HG02981 (cell line): ENCODE measurements around the gene TBC1D10B.
A peak's percentile ranks its signal among the peaks of the same experiment; 100 is the strongest.

Experiments used
- ATAC-seq: cut with Tn5 transposase; IDR thresholded peaks from one replicate; pipeline ENCODE4 v1.9.1; 2021; ENCODE audit warnings: mild to moderate bottlenecking, moderate library complexity; ENCODE audit not compliant: unreplicated experiment

Gene TBC1D10B

DNA sequence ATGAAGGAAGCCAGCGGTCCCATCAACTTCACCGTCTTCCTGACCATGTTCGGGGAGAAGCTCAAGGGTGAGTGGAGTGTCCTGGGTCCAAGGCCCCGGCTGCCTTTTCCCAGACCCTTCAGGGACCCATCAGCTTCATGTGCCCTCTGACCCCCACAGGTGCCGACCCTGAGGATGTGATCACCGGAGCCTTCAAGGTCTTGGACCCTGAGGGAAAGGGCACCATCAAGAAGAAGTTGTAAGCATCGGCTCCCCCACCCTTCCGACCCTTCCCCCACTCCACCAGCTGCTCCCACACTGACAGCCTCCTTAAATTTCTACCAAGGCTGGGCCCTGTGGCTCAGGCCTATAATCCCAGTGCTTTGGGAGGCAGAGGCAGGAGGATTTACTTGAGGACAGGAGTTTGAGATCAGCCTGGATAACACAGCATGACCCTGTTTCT lies 6.2 kb upstream of the TBC1D10B start:
- no peak for ATAC-seq

DNA sequence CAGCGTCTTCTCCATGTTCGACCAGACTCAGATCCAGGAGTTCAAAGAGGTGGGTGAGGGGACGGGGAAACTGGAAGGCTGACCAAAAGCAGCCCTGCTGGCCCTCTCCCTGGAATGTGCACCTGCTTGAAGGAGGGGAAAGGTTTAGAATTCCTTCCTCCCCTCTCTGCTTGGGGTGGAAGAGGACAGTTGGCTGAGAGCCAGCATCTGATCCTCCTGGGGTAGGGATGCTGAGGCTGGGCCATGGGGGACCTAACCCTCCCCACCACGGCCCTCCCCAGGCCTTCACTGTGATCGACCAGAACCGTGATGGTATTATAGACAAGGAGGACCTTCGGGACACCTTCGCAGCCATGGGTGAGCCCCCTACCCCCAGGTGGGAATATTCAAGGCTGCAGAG lies 5.6 kb upstream of the TBC1D10B start:
- no peak for ATAC-seq

DNA sequence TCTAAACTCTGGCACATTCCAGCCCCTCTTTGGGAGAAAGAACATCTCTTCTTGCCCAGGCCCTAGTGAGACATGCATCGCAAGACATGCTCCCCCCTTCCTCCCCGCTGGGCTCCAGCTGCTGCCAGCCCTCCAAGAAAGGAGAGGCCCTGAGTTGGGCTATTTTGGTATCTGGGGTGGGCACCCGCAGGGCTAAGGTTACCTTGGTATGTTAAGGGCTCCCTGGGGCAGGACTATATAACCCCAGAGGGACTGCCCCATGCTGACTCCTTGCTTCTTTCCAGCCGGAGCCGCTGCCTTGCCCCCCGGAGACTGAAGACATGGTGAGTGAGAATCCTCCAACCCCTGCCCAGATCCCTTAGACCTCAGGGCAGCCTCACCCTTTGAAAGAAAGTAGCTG lies 4.2 kb upstream of the TBC1D10B start, which contains the start of gene MYL11:
Gene MYL11, plus strand, starts transcription at position 265 of the 400 bp plus-strand sequence. Its CDS starts 56 bp downstream, at position 321.
- no peak for ATAC-seq

DNA sequence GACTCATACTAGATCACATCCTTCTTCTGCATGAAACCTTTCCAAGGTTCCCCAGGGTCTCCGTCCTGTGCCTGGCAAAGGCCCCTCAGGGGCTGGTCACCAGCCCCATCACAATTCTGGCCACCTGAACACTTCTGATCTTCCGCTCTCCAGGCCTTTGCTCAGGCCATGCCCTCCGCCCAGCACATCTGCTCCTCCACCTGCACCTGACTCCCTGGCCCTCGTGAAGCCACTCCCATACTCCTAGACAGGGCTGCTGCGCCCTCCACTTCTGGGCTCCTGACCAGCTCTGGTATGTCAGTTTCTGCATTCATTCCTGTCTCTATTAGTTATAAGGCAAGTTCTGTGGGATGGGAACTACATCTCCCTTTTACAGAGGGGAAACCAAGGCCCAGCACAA lies 2.4 kb upstream of the TBC1D10B start:
- ATAC-seq: no peak

DNA sequence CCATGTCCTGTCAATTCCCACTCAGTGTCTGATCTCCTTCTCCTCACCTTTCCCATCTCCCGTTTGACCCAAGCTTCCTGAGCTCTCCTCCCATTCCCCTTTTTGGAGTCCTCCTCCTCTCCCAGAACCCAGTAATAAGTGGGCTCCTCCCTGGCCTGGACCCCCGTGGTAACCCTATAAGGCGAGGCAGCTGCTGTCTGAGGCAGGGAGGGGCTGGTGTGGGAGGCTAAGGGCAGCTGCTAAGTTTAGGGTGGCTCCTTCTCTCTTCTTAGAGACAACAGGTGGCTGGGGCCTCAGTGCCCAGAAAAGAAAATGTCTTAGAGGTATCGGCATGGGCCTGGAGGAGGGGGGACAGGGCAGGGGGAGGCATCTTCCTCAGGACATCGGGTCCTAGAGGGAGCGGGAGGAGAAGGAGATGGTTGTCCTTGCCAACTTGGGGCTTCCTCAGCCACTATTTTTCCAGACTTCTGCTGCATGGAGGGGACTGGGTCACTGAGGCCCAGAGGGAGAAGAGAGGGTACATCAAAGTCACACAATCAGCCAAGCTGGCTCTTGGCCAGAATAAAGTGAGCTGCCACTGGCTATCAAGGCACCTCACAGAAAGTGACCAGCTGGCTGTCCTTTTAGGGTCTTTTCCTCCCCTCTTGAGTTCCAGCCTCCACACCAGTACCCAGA lies 1.9 kb upstream of the TBC1D10B start:
- no peak for ATAC-seq

DNA sequence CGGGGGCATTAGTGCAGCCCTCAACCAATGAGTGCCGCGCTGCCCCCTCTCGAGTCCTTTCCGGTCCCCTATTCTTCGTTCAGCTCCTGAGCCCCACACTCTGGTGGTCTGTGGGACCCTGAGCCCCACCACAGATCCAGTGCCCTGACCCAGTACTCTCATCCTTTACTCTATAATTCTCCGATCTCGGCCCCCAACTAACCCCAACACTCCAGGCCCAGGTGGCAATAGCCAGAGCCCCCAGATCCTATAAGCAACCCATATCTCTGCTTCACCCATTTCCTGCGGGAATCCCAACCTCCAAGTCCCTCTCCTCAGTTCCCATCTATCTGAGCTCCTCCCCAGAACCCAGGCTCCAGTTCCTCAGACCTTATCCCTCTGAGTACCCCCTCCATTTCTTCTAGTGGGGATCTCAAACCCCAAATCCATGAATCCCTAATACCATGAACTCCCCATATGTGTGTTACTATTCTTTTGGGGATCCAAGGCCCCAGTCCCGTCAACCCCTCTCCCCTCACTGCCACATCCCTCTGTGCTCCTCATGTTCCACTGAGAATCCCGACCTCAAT lies 1.0 kb upstream of the TBC1D10B start:
- no peak for ATAC-seq

DNA sequence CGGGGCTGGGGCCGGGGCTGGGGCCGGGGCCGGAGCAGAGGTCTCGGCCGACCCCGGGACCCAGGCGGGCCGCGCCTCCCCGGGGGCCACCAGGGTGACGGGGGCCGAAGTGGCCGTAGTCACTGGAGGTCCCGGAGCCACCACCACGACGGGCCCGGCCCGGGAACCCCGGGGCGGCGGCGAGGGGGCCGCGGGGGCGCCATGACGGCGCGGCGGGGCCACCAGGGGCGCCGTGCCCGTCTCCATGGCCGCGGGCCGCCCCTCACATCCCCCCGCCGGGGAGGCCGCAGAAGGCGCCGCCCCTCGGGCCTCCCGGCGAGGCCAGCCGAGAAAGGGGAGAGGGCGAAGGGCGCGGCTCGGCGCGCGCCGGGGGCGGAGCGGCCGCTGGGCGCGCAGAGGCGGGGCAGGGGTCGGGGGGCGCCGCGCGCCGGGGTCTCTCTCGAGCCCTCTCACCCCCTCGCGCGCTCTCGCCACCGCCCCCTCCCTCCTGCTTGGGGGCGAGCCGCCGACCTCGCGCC lies 297 bp downstream of the TBC1D10B start:
- peak; percentile 12 for ATAC-seq

DNA sequence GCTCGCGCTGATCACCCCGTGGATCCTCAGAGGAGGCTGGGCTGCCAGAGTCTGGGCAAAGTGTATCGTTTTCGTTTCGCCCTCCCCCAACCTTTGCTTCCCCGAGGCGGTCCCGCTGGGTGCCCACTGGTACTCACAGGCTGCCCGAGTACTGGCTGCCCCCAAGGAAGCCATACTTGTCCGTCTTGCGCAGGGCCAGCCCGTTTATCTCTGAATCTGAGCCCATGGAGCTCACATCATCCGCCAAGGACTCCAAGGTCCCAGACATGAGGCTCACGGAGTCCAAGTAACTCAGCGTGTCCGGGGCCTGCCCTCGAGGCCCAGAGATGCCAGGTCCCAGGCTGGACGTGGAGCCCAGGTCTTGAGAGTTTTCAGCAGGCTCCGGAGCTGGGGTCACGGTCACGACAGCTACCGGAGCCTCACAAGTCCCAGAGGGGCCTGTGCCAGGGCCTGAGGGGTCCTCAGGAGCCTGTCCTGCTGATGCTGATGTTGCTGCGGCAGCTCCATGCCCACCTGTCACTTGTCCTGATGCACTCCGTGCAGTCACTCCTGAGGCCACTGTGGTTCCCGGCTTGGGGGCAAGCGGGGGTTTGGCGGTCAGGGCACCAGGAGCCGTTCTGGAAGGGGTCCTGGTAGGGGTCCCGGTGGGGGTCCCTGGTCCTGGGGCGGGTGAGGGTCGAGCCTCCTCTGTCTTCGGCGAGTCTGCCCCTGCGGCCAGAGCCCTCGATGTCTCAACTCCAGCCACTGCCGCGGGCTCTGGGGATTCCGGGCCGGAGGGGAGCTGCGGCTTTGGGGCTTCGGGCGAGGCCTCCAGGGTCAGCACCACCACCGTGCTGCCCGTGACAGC lies 980 bp downstream of the TBC1D10B start:
- ATAC-seq: no peak

DNA sequence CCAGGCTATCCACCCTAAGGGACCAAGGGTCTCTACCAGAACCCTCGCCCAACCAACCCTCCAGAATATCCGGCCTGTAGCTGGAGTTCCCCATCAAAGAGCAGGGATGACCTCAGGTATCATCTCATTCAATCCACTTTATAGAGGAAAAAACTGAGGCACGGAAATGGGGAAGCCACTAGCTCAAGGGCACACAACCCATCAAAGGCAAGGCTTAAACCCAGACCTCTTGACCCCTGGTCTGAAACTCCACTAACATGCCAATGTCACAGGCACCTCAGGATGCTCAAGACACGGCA lies 1.6 kb downstream of the TBC1D10B start:
- ATAC-seq: no peak

DNA sequence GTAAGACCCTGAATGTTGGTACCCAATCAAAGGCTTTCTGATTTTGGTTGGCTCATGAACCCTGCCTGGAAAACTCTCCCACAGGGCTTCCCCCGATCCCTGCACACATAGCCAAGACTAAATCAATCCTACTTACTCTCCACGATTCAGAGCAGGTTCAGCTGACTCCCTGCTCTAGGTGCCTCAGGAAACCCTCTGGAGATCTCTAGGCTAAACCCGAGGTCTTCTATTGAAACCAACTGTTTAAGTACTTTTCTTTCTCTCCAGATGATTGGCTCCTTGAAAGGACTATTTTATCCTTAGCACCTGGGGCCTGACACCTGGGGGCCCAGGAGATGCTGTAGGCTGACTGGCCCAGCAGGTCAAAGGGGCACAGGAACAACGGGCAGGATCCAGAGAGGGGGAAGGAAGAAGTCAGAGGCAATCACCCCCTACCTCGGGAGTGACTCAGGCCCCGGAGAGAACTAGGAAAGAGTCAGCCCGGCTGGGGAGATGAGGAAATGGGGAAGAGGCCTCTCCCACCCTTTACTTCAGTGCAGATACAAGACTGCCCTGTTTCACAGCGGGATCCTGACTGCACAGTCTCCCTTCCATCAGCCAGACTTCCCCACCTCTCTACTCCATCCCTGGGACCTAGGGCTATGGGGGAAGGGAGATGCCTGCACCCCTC lies 2.0 kb downstream of the TBC1D10B start:
- ATAC-seq: no peak

DNA sequence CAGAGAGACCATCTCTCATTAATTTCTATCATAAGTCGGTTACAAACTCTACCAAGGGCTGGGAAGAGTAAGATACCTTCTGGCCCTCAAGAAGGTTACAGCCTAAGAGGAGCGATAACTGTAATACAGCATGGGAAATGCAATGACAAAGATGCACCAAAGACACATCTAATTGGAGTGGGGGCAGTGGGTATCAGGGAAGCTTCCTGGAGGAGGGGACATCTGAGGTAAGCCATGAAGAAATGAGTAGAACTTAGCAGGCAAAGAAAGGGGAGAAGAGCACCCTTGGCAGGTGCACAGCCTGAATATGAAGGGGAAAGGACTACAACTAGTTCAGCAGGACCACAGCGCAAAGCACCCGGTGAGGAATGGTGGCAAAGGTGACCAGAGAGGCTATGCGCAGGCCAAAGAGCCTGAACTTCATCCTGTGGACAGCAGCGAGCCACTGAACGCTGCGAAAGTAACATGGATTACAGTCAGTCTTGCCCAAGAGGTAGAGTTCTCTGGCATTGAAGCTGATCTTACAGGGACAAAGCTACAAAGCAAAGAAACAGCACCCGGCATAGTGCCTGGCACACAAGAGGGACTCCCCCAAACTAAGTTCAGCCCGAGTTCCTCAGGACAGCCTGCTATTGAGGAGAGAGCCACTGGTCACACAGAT lies 2.8 kb downstream of the TBC1D10B start:
- no peak for ATAC-seq

DNA sequence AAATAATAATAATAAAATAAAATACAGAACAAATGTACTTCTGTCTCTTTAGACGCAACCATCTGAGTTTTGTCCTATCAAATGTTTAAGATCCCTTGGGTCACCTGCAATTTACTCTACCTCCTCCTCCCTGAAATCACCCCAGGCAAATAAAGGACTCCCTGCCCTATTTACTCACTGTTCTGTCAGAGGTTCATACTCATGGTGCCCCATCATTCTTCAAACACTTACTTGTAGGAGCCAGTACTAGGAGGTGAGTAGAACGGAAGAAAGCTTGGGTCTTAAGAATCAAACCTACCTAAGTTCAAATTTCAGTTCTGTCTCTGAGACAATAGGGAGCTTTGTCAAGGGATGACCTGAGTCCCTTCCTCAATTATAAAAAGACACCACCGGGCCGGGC lies 3.8 kb downstream of the TBC1D10B start:
- no peak for ATAC-seq

DNA sequence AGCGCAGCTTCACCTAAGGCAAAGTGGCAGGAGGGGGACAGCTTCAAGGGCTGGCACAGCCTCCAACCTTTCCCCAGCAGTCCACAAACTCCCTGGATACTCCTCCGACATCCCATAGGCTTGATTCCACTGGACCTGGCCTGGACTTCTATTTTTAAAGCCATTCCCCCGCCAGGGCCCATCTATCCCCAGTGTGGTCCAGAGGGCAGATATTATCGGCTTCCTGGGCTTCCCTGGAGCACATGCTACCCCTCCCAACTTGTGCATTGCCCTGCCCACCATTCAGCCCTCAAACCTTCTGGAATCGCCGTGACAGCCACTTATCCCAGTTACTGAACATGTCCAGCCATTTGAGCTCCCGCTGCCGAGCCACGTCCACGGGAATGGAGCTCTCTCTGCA lies 5.1 kb downstream of the TBC1D10B start:
- ATAC-seq: no peak

DNA sequence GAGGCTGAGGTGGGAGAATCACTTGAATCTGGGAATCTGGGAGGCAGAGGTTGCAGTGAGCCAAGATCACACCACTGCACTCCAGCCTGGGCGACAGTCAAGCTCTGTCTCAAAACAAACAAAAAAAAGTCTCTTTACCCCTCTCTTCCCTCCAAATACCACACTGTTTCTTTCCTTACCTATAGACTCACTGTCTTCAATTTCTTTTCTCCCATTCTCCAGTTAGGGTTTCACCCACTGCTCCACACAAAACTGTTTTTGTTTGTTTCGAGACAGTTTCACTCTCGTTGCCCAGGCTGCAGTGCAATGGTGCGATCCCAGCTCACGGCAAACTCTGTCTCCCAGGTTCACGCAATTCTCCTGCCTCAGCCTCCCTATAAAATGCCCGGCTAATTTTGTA lies 9.1 kb downstream of the TBC1D10B start:
- ATAC-seq: no peak

DNA sequence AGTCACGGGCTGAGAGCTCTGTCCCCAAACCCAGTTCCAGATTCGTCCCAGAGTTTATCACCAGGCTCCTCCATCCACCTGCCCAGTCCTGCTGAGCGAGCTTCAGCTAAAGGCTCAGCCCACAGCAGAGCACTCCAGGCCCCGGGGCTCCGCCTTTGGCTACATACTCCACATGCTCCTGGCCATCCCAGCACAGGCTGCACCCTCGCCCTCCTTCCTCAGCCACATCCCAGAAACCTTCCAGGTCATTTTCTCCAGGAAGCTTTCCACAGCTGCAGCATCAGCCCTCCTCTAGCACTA lies 10.5 kb downstream of the TBC1D10B start:
- ATAC-seq: no peak

DNA sequence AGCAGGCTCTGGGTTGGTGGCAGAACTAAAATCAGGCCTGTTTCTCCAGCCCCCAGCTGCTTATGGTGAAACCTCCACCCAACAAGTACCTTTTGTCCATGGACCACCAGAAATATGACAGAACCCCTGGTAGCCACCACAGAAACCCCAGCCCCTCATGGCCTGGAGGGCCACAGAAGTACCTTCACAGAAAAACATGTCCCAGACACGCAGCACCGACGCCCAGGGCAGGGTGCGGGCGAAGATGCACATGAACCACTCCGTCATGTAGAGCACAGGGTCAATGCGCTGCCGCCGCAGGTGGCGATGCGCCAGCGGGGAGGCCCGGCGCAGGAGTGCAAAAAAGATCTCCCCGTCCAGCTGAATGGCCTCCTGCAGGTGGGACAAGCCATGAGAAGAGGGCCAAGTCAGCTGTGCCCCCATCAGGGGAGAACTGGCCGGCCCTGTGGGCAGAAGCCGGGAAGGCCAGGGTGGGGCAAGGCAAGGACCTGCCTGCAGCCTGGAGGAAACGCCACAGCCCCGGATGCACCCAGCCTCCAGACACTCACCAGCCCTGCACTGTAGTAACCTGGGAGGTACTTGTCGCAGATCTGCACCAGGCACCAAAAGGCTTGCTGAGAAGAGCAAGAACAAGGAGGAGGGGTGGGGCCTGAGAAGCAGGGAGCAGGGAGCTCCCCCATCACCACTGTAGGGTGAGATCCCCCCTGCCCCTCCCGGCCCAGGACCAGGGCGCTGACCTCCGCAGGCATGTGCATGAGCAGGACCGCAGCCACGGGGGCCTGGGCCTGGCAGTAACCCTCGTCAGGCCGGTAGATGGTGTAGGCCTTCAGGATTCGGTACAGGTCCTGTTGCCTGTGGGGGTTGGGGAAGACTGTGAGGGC lies 11.1 kb downstream of the TBC1D10B start:
- no peak for ATAC-seq

DNA sequence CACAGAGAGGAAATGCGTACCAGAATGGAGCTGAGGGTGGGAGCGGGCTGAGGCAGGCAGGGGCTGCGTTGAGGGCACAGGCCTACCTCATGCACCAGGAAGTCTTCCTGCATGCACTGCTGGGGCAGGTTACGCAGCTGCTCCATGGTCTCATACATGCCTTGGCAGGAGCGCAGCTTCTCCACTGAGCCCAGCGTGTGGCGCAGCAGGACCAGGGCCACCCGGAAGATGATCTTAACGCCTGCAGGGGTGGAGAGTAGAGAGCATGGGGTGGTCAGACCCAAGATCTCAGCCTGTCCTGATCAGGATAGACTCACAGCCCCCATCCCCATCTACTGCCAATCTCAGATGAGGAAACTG lies 11.7 kb downstream of the TBC1D10B start:
- ATAC-seq: no peak

DNA sequence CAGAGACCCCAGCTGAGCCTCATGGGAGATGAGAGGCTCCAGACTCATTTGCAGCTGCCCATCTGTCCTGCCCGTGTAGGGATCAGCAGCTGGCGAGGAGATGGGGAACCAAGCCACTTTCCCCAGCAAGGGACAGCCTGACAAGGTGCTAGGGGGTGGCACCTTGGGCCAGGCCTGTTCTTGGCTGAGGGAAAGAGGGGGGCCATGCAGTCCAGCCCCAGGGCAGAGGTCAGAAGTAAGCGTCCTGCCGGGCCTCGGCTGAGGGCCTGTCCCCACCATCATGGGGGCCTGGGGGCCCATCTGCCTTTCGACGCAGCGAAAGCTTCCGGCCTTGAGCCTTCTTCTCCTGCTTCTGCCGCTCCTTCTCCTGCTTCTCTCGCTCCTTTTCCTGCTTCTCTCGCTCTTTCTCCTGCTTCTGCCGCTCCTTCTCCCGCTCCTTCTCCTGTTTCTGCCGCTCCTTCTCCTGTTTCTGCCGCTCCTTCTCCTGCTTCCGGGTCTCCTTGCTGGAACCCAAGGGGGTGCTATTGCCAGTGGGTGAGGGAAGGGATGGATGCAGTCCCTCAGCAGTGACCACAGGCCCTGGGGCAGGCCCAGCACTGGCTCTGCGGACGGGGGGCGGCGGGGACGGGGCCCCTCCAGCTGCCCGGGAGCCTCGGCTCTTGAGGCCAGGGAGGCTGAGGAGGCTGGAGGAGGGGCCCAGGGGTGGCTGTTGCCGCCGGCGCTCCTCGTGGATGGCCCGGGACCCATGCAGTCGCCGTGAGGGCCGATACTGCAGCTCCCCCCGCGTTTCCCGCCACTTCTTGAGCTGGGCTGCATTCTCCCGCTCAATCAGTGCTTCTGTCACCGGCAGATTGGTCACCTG lies 12.3 kb downstream of the TBC1D10B start:
- no peak for ATAC-seq

DNA sequence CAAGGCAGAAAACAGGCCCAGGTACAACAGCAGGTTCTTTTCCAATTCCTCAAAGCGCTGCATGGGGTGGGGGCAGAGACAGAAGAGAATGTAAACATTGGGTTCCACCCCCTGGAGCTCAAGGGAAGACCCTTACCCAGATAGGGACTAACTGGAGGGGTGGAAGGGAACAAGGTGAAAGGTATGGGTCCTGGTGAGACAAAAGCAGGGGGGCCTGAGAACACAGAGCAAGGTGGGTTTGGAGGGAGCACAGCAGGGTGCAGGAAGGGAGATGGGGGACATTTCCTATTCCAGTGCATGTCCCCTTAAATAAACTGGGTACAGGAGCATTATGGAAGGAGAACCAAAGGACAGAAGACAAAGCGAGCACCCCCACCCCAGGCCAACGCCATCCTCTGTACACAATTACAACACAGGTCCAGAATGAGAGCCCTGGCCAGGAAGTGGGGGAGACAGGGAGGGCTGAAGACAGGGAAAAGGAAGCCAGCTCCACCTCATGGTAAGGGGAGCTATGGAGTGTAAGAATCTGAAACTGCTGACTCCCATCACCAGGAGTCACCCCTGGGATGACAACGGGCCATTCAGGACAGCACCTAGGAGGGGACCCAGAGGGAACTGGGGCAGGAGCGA lies 13.1 kb downstream of the TBC1D10B start:
- ATAC-seq: no peak
